Neutrophil (primary cell): Measurements from ENCODE around the gene TMEM132E.

ENCODE experiments used
- H3K27ac ChIP-seq: fragments of 200-600 bp; sonication (generic); 2 replicates; pipeline ENCODE4 v1.5.1; 2016; ENCODE audit warnings: mild to moderate bottlenecking, moderate library complexity
- H3K27me3 ChIP-seq: fragments of 200-600 bp; sonication (generic); 2 replicates; pipeline ENCODE4 v1.6.0; 2016; ENCODE audit warnings: mild to moderate bottlenecking
- H3K36me3 ChIP-seq: fragments of 200-600 bp; sonication (generic); 2 replicates; pipeline ENCODE4 v1.5.1; 2017
- H3K4me1 ChIP-seq, 2 experiments: fragments of 200-600 bp in 1 of 2; sonication (generic) in 1 of 2; 1 replicate in 1 of 2; 2 replicates in 1 of 2; pipeline versions ENCODE4 v1.5.1 to v1.6.1; 2013 to 2016; ENCODE audit warnings: low read depth in 1 of 2, low read length in 1 of 2, mild to moderate bottlenecking in 1 of 2, moderate library complexity in 1 of 2; ENCODE audit not compliant: control insufficient read depth in 1 of 2, insufficient read depth in 1 of 2
- H3K4me3 ChIP-seq, 2 experiments: fragments of 200-600 bp in 1 of 2; sonication (generic) in 1 of 2; 1 replicate in 1 of 2; 2 replicates in 1 of 2; pipeline ENCODE4 v1.5.1; 2013 to 2016; ENCODE audit warnings: low read depth in 1 of 2, low read length in 1 of 2, mild to moderate bottlenecking in 1 of 2, moderate library complexity in 1 of 2
- H3K9me3 ChIP-seq: fragments of 200-600 bp; sonication (generic); 2 replicates; pipeline ENCODE4 v1.5.1; 2016
- CTCF ChIP-seq: fragments of 200-600 bp; sonication (generic); IDR thresholded peaks from 2 replicates; pipeline ENCODE4 v1.5.1; 2016; ENCODE audit warnings: antibody characterized with exemption

The TMEM132E gene

GRCh38 chr17:34673995-34674890 is 94.9 kb downstream of the TMEM132E start:
- Histone ChIP-seq H3K9me3 (no peaks in the 10 kb centered on the region), H3K27ac (no peak overlapping the region), H3K27me3 (peaks cover 2% of the 10 kb centered on the region), H3K4me3 (no peak overlapping the region), H3K36me3 (no peaks in the 10 kb centered on the region), H3K4me1 (no peaks in the 10 kb centered on the region)
- no peak for TF ChIP-seq CTCF

- Histone ChIP-seq H3K27me3 (no peaks in the 10 kb centered on the region), H3K4me3 (no peak overlapping the region), H3K4me1 (no peaks in the 10 kb centered on the region), H3K27ac (no peak overlapping the region), H3K36me3 (no peaks in the 10 kb centered on the region), H3K9me3 (no peaks in the 10 kb centered on the region)
- TF ChIP-seq CTCF = no peak
Measured at GRCh38 chr17:34675143-34675542, 95.8 kb downstream of the TMEM132E start.

GRCh38 chr17:34675605-34676004 is 96.2 kb downstream of the TMEM132E start:
- no peaks in the 10 kb centered on the region for H3K4me1 ChIP-seq
- H3K27ac ChIP-seq = no peak overlapping the region
- H3K27me3 ChIP-seq = no peaks in the 10 kb centered on the region
- no peak overlapping the region for H3K4me3 ChIP-seq
- no peaks in the 10 kb centered on the region for H3K9me3 ChIP-seq
- H3K36me3 ChIP-seq = no peaks in the 10 kb centered on the region
- no peak for TF ChIP-seq CTCF

DNA sequence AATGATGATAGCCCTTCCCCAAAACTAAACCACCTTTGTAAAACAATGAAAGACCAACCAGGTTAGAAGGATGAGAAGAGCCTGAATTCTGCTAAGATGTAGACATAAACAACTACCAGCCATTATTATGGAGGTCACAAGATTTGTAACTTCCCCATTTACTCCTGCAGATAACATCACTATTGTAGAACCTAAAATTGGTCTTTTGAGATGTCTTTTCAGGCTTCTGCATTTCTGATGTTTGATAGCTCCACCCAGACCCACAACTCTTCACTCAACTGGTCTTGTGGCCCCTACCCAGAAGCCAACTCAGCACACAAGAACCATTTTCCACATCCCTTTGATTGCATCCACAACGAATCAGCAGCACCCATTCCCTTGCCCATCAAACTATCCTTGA is 100.8 kb downstream of the TMEM132E start:
- peaks cover 26% of the 10 kb centered on the region for H3K27me3 ChIP-seq
- H3K36me3 ChIP-seq = no peaks in the 10 kb centered on the region
- no peak overlapping the region for H3K4me3 ChIP-seq
- TF ChIP-seq CTCF = no peak
- H3K9me3 ChIP-seq = no peaks in the 10 kb centered on the region
- H3K4me1 ChIP-seq = no peaks in the 10 kb centered on the region
- no peak overlapping the region for H3K27ac ChIP-seq

- no peaks in the 10 kb centered on the region for H3K9me3 ChIP-seq
- no peak for TF ChIP-seq CTCF
- no peaks in the 10 kb centered on the region for H3K36me3 ChIP-seq
- no peaks in the 10 kb centered on the region for H3K4me1 ChIP-seq
- H3K27me3 ChIP-seq = peaks cover 36% of the 10 kb centered on the region
- H3K27ac ChIP-seq = no peak overlapping the region
- H3K4me3 ChIP-seq = no peak overlapping the region
Measured at GRCh38 chr17:34682305-34682704, 102.9 kb downstream of the TMEM132E start.
